Activated CD4-positive, alpha-beta T cell treated with anti-CD3 and anti-CD28 coated beads, Interleukin-2, Interleukin-6, amounts not matched to agents 100 ng/mL and 50 ng/mL, durations not matched to agents 16 hours and 8 hours (primary cell): ENCODE measurements around the gene ST3GAL3.

Source experiments
- DNase-seq: peaks from one replicate; pipeline ENCODE4 v3.0.0-alpha.2; 2020

The ST3GAL3 gene

DNA sequence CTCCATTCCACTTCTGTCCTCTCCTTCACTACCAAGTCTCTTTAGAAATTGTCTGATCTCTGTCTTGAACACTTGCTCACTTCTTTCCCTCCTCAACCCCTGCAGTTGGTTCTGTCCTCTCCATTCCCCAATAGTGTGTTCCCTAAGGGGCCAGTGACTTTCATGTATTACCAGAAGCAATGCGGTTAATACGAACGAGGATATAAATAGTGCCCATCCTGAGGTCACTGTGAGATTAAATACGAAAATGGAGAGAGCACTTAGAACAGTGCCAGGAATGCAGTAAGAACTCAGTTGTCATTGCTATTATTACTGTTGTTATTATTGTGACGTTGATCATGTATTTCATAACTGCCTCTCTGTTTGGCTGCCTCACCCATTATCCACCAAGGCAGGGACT, 173.3 kb downstream of the ST3GAL3 start:
- DNase-seq = no peak

DNA sequence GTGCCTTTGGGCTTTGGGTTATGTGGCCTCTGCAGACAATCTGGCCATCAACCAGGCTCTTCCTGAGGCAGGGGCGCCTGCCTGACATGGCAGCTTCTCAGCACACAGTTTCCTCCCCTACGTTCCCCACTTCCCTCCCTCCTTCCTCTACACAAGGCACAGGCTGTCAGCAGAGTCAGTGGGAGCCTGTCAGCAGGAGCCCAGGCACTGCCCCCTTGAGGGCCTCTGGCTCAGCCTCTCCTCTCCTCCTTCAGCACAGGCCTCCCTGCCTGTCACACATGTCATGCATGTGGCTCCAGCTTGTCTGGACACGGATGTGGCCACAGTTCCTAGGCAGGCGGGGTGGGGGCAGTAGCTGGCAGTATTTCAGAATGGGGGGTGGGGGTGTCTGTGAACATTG, 174.1 kb downstream of the ST3GAL3 start:
- DNase-seq = no peak

DNA sequence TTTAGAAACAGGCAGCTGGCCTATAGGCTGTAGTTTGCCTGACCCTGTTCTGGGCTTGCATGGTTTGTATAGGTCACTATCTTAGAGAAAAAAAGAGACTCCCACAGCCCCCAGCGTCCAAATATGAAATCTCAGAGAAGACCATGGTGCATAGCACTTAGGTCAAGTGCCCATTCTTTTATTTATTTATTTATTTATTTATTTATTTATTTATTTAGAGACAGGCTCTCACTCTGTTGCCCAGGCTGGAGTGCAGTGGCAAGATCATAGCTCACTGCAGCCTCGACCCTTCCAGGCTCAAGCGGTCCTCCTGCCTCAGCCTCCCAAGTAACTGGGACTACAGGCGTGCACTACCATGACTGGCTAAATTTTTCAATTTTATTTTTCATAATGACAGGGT, 175.4 kb downstream of the ST3GAL3 start:
- no peak for DNase-seq

DNA sequence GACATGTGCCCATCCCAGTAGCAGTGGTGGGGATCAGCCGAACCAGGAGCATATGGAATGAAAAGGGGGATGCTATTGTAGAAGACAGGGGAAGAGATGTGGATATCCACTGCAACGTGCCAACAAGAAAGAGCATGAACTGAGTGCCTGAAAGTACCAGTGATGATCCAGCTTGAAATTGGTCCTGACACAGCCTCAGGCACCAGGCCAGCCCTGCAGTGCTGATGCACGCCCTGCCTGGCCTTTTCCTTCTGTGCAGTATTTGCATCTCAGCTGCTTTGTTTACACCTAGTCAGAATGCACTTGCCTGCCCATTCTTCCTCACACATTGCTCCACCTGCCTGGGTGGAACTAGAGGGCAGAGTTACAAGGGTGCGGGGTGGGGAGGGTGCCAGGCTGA, 176.0 kb downstream of the ST3GAL3 start:
- no peak for DNase-seq

DNA sequence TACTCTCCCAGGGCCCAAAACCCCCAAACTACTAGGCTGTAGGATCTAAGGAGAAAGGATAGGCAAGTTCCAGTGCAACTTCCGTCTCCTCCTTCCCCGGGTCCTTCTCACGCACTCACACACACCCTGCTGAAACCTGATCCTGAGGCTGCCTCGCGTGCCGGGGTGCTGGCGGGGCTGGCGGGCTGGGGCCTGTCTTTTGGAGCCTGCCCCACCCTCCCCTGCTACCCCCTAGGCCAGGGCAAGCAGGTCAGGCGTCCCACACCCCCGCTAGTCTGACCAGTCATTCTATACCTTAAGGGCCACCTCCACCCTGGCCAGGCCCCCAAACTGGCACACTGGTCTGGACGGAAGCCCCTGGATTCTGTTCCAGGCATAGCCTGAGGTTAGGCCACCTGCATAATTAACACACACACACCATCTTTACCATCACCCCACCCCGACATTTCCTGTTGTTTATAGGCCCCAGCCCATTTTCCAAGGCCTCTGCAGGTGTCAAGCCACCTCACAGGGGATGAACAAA, 178.0 kb downstream of the ST3GAL3 start:
- no peak for DNase-seq

DNA sequence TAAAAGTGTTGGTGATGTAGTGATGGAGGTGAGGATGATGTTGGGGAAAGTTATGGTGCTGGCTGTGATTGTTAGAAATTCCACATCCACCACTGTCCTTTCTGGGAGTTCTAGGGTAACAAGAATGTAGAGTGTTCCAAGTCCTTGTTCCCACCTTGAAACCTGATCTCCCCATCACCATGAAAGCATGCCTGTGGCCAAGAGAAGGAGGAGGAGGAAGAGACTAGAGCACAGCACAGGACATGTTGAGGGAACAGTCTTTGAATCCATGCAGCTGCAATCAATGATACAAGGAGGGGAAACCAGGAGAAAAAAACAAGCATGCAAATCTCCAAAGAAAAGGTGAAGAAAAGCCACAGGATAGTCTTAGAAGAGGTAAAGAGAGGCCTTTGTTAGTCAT, 180.4 kb downstream of the ST3GAL3 start:
- no peak for DNase-seq

DNA sequence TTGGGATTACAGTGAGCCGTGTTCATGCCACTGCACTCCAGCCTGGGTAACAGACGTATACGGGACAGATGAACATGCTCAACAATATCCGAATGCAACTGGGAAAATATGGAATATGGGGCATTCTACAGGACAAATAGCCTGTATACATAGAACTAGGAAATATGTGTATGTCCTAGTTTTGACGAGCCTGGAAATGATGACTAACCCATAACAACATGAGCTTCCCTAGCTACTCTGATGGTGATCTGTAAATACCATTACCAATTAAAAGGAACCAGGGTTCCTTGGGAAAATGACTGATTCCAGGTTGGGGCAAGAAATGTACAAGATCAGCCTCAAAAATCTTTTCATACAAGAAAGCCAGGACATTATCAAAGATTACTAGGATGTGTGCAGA, 183.5 kb downstream of the ST3GAL3 start:
- DNase-seq = no peak

DNA sequence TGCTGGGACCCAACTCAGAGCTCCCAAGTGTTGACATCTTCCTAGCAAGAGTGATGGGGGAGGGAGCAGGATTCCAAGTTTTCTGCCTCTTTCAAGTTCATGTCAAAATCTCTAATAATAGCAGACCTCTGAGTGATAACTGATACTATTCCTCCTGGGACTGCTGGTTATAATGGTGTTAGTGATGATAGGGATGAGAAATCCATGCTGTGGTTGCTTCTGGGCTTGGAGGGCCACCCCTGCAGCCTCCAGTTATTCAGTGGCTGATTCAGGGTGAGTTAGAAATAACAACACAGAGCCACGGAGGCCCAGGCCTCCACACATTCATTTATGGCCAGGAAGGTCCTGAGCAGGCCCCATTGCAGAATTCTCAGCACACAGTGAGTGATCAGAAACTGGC, 185.7 kb downstream of the ST3GAL3 start:
- DNase-seq = no peak

- DNase-seq = no peak
Observed at GRCh38 chr1:43898981-43899380, 191.6 kb downstream of the ST3GAL3 start.

- no peak for DNase-seq
Observed at GRCh38 chr1:43900386-43900785, 193.1 kb downstream of the ST3GAL3 start.

DNA sequence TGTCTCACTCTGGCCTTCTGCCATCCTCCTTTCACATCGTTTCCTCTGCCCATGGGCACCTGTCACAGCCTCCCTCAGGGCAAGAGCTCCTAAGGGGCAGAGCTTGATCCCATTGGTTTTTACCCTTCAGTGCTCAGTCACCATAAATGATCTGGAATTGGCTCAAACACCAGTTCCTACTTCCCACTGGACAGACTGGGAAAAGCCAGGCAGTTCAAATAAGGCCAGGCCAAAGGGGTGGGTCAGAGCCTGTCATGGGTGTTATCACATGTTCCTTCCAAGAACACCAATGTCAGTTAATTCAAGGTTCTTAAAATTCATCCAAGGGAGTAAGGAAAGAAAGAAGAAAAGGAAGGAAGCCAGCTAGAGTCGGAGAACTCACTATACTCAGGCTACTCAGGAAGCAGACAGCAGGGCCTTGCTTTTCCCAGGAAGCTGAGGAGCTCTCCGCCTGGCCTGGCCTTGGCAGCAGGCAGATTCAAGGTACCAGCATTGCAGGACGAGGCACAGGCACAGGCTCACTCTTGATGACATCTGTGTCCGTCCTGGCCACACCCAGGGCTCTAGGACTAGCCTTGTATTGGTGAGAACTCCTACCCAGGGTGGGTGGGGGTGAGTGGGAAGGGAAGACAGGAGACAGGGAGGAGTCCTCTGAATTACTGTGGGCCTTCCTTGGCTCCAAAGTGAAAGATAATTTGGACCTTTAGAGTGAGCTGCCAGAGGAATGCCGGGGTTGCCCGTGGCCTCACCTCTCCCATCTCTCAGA, 194.0 kb downstream of the ST3GAL3 start:
- DNase-seq = no peak

- DNase-seq = no peak
Observed at GRCh38 chr1:43902058-43902831, 194.9 kb downstream of the ST3GAL3 start.

DNA sequence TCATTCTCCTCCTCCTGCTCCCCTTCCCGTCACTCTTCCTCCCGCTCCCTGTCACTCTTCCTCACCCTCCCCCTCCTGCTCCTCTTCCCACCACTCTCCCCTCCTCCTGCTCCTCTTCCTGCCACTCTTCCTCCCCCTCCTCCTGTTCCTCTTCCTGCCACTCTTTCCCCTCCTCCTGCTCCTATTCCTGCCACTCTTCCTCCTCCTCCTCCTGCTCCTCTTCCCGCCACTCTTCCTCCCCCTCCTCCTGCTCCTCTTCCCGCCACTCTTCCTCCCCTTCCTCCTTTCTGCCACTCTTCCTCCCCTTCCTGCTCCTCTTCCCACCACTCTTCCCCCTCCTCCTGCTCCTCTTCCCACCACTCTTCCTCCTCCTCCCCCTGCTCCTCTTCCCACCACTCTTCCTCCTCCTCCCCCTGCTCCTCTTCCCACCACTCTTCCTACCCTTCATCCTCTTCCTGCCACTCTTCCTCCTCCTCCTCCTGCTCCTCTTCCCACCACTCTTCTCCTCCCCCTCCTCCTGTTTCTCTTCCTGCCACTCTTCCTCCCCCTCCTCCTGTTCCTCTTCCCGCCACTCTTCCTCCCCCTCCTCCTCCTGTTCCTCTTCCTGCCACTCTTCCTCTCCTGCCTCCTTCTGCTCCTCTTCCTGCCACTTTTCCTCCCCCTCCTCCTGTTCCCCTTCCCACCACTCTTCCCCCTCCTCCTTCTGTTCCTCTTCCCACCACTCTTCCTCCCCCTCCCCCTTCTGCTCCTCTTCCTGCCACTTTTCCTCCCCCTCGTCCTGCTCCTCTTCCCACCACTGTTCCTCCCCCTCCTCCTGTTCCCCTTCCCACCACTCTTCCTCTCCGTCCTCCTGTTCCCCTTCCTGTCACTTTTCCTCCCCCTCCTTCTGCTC, 197.6 kb downstream of the ST3GAL3 start:
- DNase-seq = no peak

GRCh38 chr1:43908226-43908625, 200.9 kb downstream of the ST3GAL3 start:
- DNase-seq = no peak

- DNase-seq = no peak
Observed at GRCh38 chr1:43908858-43909257, 201.5 kb downstream of the ST3GAL3 start.

- no peak for DNase-seq
Observed at GRCh38 chr1:43910343-43910742, 203.0 kb downstream of the ST3GAL3 start.

GRCh38 chr1:43912607-43913006, 205.3 kb downstream of the ST3GAL3 start:
- no peak for DNase-seq

DNA sequence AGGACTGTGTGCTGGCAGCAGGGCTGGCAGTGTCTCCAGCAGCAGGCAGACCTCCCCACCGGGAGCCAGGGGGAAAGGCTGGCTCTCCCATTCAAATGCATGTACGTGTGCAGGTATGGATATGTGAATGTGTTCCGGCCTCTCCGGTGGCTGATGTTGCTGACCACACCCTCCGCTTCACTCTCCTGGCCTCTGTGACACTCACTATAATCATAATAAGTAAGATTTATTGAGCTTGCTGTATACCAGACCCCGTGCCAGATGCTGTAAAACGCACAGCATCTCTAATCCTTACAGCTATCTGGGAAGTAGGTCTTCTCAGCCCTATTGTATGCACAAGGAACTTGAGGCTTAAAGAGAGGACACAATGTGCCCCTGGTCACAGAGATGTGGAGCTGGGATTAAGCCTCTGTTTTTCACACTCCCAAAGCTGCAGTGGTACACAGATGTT, 205.7 kb downstream of the ST3GAL3 start:
- DNase-seq = no peak

GRCh38 chr1:43913666-43914360, 206.5 kb downstream of the ST3GAL3 start:
- no peak for DNase-seq

GRCh38 chr1:43914576-43915525, 207.5 kb downstream of the ST3GAL3 start:
- DNase-seq = no peak

GRCh38 chr1:43919906-43920305, 212.6 kb downstream of the ST3GAL3 start:
- DNase-seq = no peak
